ENCODE measurements around the gene C16orf96. TPM values are rescaled to one million over a fixed set of nuclear protein-coding genes. Genes with fewer than 3 reads are reported as not detected.

The C16orf96 gene
- total RNA-seq, 4 donors from 2014 or later = 0.40 TPM; not detected in 3

- no peaks in the 10 kb centered on the region for H3K27me3 ChIP-seq
- no peak for ATAC-seq
These were observed 85.8 kb downstream of the C16orf96 start for GRCh38 chr16:4641895-4642294.

GRCh38 chr16:4646773-4647643 lies 90.9 kb downstream of the C16orf96 start:
- Histone ChIP-seq H3K36me3 (peaks cover 0 to 47% of the 10 kb centered on the region in 2 donors), H3K9me3 (no peaks in the 10 kb centered on the region), H3K4me1 (no peaks in the 10 kb centered on the region), H3K27me3 (no peaks in the 10 kb centered on the region), H3K4me3 (no peak overlapping the region), H3K27ac (no peak overlapping the region)
- WGBS, 2 donors (ENCODE audit: low coverage in 1 of 2) = 60 to 89% methylated on average over 1 to 5 of the region's 22 CpGs
- no peak for ATAC-seq
- TF ChIP-seq EP300 (IDR thresholded peaks at IDR 0.05) = no peak
- TF ChIP-seq POLR2A (IDR thresholded peaks at IDR 0.05) = no peak
- TF ChIP-seq CTCF (IDR thresholded peaks at IDR 0.05) = no peak

More at GRCh38 chr16:4641895-4642294, 85.8 kb downstream of the C16orf96 start:
- peaks cover 0 to 16% of the 10 kb centered on the region in 2 donors for H3K36me3 ChIP-seq
- 83% methylated on average over 13 of the region's 14 CpGs; no CpG with 5 or more reads in 1 of the 2 donors for WGBS, 2 donors (ENCODE audit: low coverage in 1 of 2)
- H3K9me3 ChIP-seq = no peaks in the 10 kb centered on the region
- H3K4me3 ChIP-seq = no peak overlapping the region
- H3K27ac ChIP-seq = no peak overlapping the region
- H3K4me1 ChIP-seq = peaks cover 0 to 39% (median 0%) of the 10 kb centered on the region in 3 donors
- TF ChIP-seq POLR2A (IDR thresholded peaks at IDR 0.05) (no peak), POLR2AphosphoS5 (IDR thresholded peaks at IDR 0.05) (no peak)

GRCh38 chr16:4647644-4647980 lies 91.5 kb downstream of the C16orf96 start:
- peaks cover 0 to 54% of the 10 kb centered on the region in 2 donors for H3K36me3 ChIP-seq
- WGBS, 2 donors (ENCODE audit: low coverage in 1 of 2) = 93% methylated on average over 3 of the region's 8 CpGs; no CpG with 5 or more reads in 1 of the 2 donors

GRCh38 chr16:4648917-4649316 lies 92.8 kb downstream of the C16orf96 start:
- no peak for ATAC-seq
- WGBS, 2 donors (ENCODE audit: low coverage in 1 of 2) = 100% methylated on average over 1 of the region's 13 CpGs; no CpG with 5 or more reads in 1 of the 2 donors
- no peaks in the 10 kb centered on the region for H3K9me3 ChIP-seq
- H3K36me3 ChIP-seq = peaks cover 0 to 67% of the 10 kb centered on the region in 2 donors
- no peak overlapping the region for H3K27ac ChIP-seq
- H3K4me1 ChIP-seq = no peaks in the 10 kb centered on the region
- no peaks in the 10 kb centered on the region for H3K27me3 ChIP-seq
- no peak overlapping the region for H3K4me3 ChIP-seq
- TF ChIP-seq POLR2AphosphoS5 (IDR thresholded peaks at IDR 0.05) (no peak), CTCF (IDR thresholded peaks at IDR 0.05) (no peak), EP300 (IDR thresholded peaks at IDR 0.05) (no peak), POLR2A (IDR thresholded peaks at IDR 0.05) (no peak)

More at GRCh38 chr16:4647644-4647980, 91.5 kb downstream of the C16orf96 start:
- Histone ChIP-seq H3K27ac (no peak overlapping the region), H3K9me3 (no peaks in the 10 kb centered on the region), H3K4me3 (no peak overlapping the region), H3K27me3 (no peaks in the 10 kb centered on the region), H3K4me1 (no peaks in the 10 kb centered on the region)
- TF ChIP-seq EP300 (IDR thresholded peaks at IDR 0.05) = no peak
- no peak for TF ChIP-seq POLR2A (IDR thresholded peaks at IDR 0.05)
- no peak for TF ChIP-seq POLR2AphosphoS5 (IDR thresholded peaks at IDR 0.05)
- TF ChIP-seq CTCF (IDR thresholded peaks at IDR 0.05) = no peak
- no peak for ATAC-seq

GRCh38 chr16:4649744-4650442 lies 93.8 kb downstream of the C16orf96 start:
- Histone ChIP-seq H3K27me3 (no peaks in the 10 kb centered on the region), H3K9me3 (no peaks in the 10 kb centered on the region), H3K27ac (no peak overlapping the region), H3K4me1 (peaks cover 0 to 4% (median 0%) of the 10 kb centered on the region in 3 donors), H3K4me3 (no peak overlapping the region), H3K36me3 (peaks cover 0 to 76% of the 10 kb centered on the region in 2 donors)
- ATAC-seq = no peak
- 75% methylated on average over 5 of the region's 25 CpGs; no CpG with 5 or more reads in 1 of the 2 donors for WGBS, 2 donors (ENCODE audit: low coverage in 1 of 2)
- TF ChIP-seq EP300 (IDR thresholded peaks at IDR 0.05) (no peak), POLR2A (IDR thresholded peaks at IDR 0.05) (no peak), CTCF (IDR thresholded peaks at IDR 0.05) (no peak), POLR2AphosphoS5 (IDR thresholded peaks at IDR 0.05) (no peak)

Data from gastroesophageal sphincter (tissue), 4 donors.